Mucosa of descending colon (tissue), 3 donors: Measurements from ENCODE around the gene SLC66A2. TPM values are rescaled to one million over a fixed set of nuclear protein-coding genes. Genes with fewer than 3 reads are reported as not detected.
"Not testable (repeated sequence)": the region's sequence is repeated elsewhere in the genome, so short reads cannot be mapped to it uniquely, and the experiment has no call there.

Source experiments
- ATAC-seq: fragments of 200-7000 bp; cut with Tn5 transposase; one replicate; pipeline ENCODE4 v1.9.1; 2020; ENCODE audit warnings: mild to moderate bottlenecking, moderate library complexity
- DNase-seq, 3 donors: peaks; one replicate each; pipeline ENCODE4 v3.0.0-alpha.2; 2020
- H3K36me3 ChIP-seq: fragments of 200-600 bp; one replicate; pipeline ENCODE4 v1.8.0; 2021; ENCODE audit warnings: low read depth, mild to moderate bottlenecking
- H3K4me1 ChIP-seq: fragments of 200-600 bp; one replicate; pipeline ENCODE4 v1.8.0; 2021; ENCODE audit warnings: low read depth, mild to moderate bottlenecking
- H3K4me3 ChIP-seq: fragments of 200-600 bp; one replicate; pipeline ENCODE4 v1.8.0; 2021; ENCODE audit warnings: mild to moderate bottlenecking
- H3K9me3 ChIP-seq: fragments of 200-600 bp; one replicate; pipeline ENCODE4 v1.8.0; 2021; ENCODE audit warnings: mild to moderate bottlenecking
- intact Hi-C, 2 donors: fragments of 100-400 bp; cut with DNase I in 1 of 2; cut with micrococcal nuclease in 1 of 2; formaldehyde crosslinking; loops; one replicate each; pipeline versions ENCODE4 v1.11.0 to v1.11.1; 2022; cut with DNase I, micrococcal nuclease
- total RNA-seq, 3 donors: library from RNA; stranded (reverse); fragmentation: NEBNext Ultra II Directional in 2 of 3; extraction: Animal tissue kit (Norgen Biotek cat#: 25700) in 2 of 3; gene quantifications; one replicate each; pipeline versions ENCODE4 v1.2.1 to v1.2.4, GENCODE V29; 2021 to 2023
- TF ChIP-seq, protein P1 (sequence below): fragments of 200-600 bp; IDR thresholded peaks from one replicate; pipeline ENCODE4 v1.8.0; 2022; ENCODE audit warnings: antibody characterized with exemption, mild to moderate bottlenecking
- donor health status: DM: no; HTN: no; CAD: no; lungs with moderate emphysema.
- donor health status: DM: no; HTN: no; CAD: no.
- donor health status: DM: no; HTN: yes; CAD: no.

The SLC66A2 gene
- total RNA-seq, 3 donors from 2014 or later, result 54.5 to 90.1 (median 68.6) TPM

DNA sequence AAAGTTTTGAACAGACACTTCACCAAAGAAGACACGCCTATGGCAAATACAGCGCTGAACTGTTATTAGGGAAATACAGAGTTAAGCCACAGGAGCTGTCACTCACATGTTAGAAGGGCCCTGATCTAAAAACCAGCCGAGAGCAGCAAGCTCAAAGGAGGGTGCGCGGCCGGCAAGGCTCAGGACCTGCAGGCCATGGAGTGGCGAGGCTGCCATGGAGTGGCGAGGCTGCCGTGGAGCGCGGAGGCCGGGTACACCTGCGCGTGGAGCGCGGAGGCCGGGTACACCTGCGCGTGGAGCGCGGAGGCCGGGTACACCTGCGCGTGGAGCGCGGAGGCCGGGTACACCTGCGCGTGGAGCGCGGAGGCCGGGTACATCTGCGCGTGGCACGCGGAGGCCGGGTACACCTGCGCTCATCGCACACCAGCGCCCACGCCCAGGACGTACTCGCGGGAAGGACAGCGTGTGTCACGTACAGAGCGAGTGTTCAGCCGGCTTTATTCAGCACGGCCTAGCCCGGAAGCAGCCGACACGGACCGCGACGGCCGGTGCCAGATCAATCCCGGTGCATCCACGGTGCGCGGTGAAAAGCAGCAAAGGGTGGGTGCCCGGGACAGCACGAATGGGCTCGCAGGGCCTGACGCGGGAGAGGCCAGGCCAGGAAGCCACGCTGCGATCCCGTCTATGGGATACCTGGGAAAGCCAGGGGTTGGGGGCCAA, 68.8 kb downstream of the SLC66A2 start:
- TF ChIP-seq, protein P1, sequence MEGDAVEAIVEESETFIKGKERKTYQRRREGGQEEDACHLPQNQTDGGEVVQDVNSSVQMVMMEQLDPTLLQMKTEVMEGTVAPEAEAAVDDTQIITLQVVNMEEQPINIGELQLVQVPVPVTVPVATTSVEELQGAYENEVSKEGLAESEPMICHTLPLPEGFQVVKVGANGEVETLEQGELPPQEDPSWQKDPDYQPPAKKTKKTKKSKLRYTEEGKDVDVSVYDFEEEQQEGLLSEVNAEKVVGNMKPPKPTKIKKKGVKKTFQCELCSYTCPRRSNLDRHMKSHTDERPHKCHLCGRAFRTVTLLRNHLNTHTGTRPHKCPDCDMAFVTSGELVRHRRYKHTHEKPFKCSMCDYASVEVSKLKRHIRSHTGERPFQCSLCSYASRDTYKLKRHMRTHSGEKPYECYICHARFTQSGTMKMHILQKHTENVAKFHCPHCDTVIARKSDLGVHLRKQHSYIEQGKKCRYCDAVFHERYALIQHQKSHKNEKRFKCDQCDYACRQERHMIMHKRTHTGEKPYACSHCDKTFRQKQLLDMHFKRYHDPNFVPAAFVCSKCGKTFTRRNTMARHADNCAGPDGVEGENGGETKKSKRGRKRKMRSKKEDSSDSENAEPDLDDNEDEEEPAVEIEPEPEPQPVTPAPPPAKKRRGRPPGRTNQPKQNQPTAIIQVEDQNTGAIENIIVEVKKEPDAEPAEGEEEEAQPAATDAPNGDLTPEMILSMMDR, result no peak

DNA sequence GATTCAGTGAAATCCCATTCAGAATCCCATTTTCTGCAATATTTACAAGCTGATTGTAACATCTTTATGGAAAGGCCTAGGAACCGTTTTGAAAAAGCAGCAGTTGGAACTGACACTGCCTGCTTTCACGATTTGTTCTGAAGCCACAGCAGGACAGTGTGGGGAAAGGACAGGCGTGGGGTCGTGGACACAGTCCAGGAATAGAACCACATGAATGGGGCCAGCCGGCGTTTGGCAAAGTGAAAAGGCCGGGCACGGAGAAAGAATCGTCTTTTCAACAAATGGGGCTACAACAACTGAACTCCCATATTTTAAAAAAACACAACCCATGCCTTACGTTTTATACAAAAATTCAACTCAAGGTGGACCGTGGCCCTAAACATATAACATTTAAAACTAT, 69.8 kb downstream of the SLC66A2 start:
- Histone ChIP-seq H3K36me3 (no peaks in the 10 kb centered on the region), H3K4me1 (no peaks in the 10 kb centered on the region), H3K4me3 (no peak overlapping the region), H3K9me3 (no peaks in the 10 kb centered on the region)
- ATAC-seq (no peak), DNase-seq (no peak)
- intact Hi-C loops, result no loop called here
- TF ChIP-seq, protein P1, result no peak

More for the DNA sequence above, 68.8 kb downstream of the SLC66A2 start:
- no peak overlapping the region for H3K4me3 ChIP-seq
- intact Hi-C loops, result no loop called here
- H3K9me3 ChIP-seq, result peaks cover 8% of the 10 kb centered on the region
- ATAC-seq (no peak), DNase-seq (no peak)
- no peaks in the 10 kb centered on the region for H3K4me1 ChIP-seq
- H3K36me3 ChIP-seq, result no peaks in the 10 kb centered on the region

DNA sequence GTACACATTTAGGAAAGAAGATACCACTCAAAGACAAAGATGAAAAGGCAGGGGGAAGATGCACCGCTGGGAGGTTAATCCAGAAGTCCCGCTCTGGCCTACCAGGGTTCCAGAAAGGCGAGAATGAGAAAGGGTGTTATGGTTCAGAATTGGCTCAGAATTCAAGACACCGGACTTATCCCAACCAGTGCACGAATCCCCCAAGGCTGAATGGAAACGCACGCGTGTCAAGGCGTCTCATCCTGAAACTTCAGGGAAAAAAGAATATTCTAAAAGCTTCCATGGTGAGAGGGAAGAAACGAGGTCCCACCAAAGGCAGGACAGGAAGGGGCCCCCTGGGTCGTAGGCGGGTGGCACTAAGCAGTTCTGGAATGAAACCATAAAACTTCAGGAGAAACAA, 71.9 kb downstream of the SLC66A2 start:
- ATAC-seq (no peak), DNase-seq (no peak)
- Histone ChIP-seq H3K36me3 (no peaks in the 10 kb centered on the region), H3K9me3 (no peaks in the 10 kb centered on the region), H3K4me1 (no peaks in the 10 kb centered on the region), H3K4me3 (no peak overlapping the region)
- intact Hi-C loops, result no loop called here
- TF ChIP-seq, protein P1, result no peak

DNA sequence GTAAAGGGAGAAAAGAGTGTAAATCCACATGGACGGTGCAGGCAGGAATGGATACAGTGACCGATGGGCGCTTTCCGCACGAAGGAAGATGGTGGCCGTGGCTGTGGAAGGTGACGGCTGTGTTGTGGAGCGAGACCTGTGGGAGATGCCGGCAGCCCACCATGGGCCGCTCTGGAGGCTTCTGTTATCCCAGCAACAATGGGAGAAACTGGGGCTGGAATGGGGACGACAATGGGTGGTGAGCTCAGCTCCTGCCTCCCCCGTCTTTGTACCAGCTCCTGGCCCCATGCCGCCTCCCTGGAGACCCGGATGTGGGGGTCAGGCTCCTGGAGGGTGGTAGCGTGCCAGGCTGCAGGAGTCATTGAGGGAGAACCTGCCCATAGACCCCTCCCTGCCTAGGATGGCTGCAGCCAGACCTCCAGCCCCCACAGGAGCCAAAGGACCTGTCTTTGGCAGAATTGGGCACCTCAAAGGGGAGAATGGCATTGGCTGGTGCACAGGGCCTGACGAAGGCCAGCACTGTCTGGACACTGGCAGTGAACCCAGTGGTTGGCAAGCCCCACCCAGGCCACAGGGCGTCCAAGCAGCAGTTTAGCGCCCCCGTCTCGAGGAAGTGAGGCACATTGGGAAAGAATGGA, 72.6 kb downstream of the SLC66A2 start:
- DNase-seq (no peak), ATAC-seq (no peak)
- intact Hi-C loops, result no loop called here
- Histone ChIP-seq H3K36me3 (no peaks in the 10 kb centered on the region), H3K4me1 (no peaks in the 10 kb centered on the region), H3K4me3 (no peak overlapping the region), H3K9me3 (no peaks in the 10 kb centered on the region)
- TF ChIP-seq, protein P1, result no peak

DNA sequence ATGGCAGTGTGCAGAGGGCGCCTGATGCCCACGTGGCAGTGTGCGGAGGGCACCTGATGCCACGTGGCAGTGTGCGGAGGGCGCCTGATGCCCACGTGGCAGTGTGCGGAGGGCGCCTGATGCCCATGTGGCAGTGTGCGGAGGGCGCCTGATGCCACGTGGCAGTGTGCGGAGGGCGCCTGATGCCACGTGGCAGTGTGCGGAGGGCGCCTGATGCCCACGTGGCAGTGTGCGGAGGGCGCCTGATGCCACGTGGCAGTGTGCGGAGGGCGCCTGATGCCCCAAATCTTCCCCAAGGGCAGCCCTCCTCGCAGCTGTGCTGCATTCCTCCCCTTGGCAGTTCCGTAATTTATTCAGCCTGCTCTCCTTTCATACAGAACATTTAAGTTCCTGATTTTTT, 73.2 kb downstream of the SLC66A2 start:
- ATAC-seq, H3K4me1 ChIP-seq, DNase-seq, H3K9me3 ChIP-seq, H3K4me3 ChIP-seq, intact Hi-C loops, H3K36me3 ChIP-seq: not testable (repeated sequence)

DNA sequence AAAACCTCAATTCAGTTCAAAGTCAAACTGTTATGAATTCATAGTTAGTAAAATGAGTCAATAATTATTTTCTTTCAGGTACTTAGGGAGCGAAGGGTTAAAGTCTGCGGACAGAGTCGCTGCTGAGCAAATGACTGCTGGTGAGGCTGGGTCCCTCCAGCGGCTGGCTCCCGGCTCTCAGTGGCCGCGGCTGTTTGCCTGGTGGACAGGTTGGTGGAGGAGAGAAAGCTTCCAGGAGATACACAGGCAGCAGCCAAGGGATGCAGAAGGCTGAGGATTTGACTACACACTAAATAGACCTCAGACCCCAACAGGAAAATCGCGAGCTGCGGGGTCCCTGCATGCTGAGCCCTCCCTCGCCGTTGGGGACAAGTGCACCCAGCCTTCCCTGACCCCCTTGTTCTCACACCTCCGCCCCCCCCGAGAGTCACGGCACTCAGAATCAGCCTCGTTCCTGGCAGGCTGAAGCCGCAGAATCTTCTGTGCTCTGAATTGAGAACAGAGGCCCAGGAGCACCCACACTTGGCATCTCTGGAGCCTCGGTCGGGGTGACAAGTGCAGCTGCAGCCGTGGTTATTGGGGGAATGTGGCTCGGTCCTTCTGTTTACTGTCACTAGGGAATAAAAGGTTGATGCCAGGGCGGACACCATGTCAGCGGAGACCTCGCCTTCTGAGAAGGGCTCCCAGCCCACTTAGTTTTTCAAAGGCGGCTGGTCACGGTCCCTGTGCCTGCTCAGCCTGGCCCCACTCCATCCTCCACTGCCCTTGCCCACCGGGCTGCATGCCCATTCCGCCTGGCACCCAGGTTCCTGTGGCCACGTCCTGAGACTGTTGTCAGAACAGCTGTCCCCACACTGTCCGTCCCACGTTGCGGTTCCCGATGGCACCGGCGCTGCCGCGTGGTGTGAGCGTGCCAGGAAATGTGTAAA, 74.0 kb downstream of the SLC66A2 start:
- DNase-seq, result no peak
- intact Hi-C loops, result no loop called here
- no peaks in the 10 kb centered on the region for H3K4me1 ChIP-seq
- H3K4me3 ChIP-seq, result no peak overlapping the region
- TF ChIP-seq, protein P1, result no peak
- no peak for ATAC-seq
- H3K36me3 ChIP-seq, result no peaks in the 10 kb centered on the region
- H3K9me3 ChIP-seq, result no peaks in the 10 kb centered on the region
